Activated effector memory CD4-positive, alpha-beta T cell treated with Interleukin-2 at 50 U/mL for 16 hours (primary cell): ENCODE data around the gene TMEM106B.

Source experiments
- DNase-seq: peaks from one replicate; pipeline ENCODE4 v3.0.0-alpha.2; 2020

TMEM106B gene

GRCh38 chr7:12229046-12229445, 18.0 kb downstream of the TMEM106B start:
- no peak for DNase-seq

- no peak for DNase-seq
Measured at GRCh38 chr7:12231097-12231496, 20.0 kb downstream of the TMEM106B start.

- no peak for DNase-seq
Measured at GRCh38 chr7:12233175-12233574, 22.1 kb downstream of the TMEM106B start.

- no peak for DNase-seq
Measured at GRCh38 chr7:12234334-12234865, 23.3 kb downstream of the TMEM106B start.

GRCh38 chr7:12235970-12236369, 24.9 kb downstream of the TMEM106B start:
- DNase-seq = no peak

GRCh38 chr7:12237007-12237406, 25.9 kb downstream of the TMEM106B start:
- no peak for DNase-seq

GRCh38 chr7:12239806-12240205, 28.7 kb downstream of the TMEM106B start:
- no peak for DNase-seq

GRCh38 chr7:12244129-12244528, 33.0 kb downstream of the TMEM106B start:
- DNase-seq = no peak

GRCh38 chr7:12244694-12245093, 33.6 kb downstream of the TMEM106B start:
- no peak for DNase-seq

GRCh38 chr7:12249706-12250105, 38.6 kb downstream of the TMEM106B start:
- DNase-seq = no peak

GRCh38 chr7:12250232-12250631, 39.1 kb downstream of the TMEM106B start:
- DNase-seq = no peak

- DNase-seq = no peak
Measured at GRCh38 chr7:12256090-12256489, 45.0 kb downstream of the TMEM106B start.

GRCh38 chr7:12257582-12257981, 46.5 kb downstream of the TMEM106B start:
- no peak for DNase-seq

- DNase-seq = no peak
Measured at GRCh38 chr7:12258074-12258473, 47.0 kb downstream of the TMEM106B start.

- DNase-seq = no peak
Measured at GRCh38 chr7:12267542-12267941, 56.4 kb downstream of the TMEM106B start.

- DNase-seq = no peak
Measured at GRCh38 chr7:12269100-12269895, 58.2 kb downstream of the TMEM106B start.

- DNase-seq = no peak
Measured at GRCh38 chr7:12281038-12281437, 69.9 kb downstream of the TMEM106B start.

- DNase-seq = no peak
Measured at GRCh38 chr7:12287901-12288300, 76.8 kb downstream of the TMEM106B start.

GRCh38 chr7:12289996-12290395, 78.9 kb downstream of the TMEM106B start:
- no peak for DNase-seq

- DNase-seq = no peak
Measured at GRCh38 chr7:12290761-12291160, 79.7 kb downstream of the TMEM106B start.

GRCh38 chr7:12291870-12292269, 80.8 kb downstream of the TMEM106B start:
- DNase-seq = no peak
